Erythroblast (primary cell): Measurements from ENCODE around the gene ADM.

Experiments used
- GATA1 ChIP-seq: IDR thresholded peaks from 2 replicates; pipeline ENCODE4 v1.6.1; 2011; ENCODE audit warnings: low read depth, mild to moderate bottlenecking, control low read depth, low read length, moderate library complexity
- POLR2A ChIP-seq: IDR thresholded peaks from 2 replicates; pipeline ENCODE4 v1.6.1; 2011; ENCODE audit warnings: mild to moderate bottlenecking, low read length

DNA sequence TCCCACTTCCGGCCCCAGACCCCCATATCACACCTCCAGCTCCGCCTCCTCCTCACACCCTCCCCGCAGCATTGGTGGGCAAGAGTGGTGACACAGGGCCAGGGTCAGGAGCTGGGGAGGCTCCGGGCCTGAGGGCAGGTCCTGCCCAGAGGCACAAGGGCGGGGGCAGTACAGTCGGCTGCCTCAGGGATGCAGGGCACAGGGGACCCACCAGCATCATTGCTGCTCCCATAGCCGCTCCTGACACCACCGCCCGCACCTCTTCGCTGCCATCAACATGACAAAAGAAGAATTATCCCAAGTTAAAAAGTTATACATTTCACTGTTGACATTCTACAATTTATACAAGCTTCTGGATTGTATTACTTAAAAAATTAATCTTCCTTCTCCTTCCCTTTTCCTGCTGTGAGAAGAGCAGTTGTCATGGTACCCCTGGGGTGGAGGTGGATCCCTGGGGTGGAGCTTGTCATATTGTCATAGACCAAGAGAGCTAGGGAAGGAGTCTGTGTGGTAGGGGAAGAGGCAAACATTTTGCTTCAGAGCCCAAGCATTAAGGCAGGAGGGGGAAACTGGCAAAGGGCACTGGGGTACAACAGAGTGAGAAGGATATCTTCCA, 15.0 kb upstream of the ADM start:
- TF ChIP-seq POLR2A (no peak), GATA1 (no peak)
